Ishikawa (cell line): ENCODE results near the gene MORC4.

Source experiments
- CEBPB ChIP-seq: IDR thresholded peaks from 2 replicates; pipeline ENCODE4 v1.6.1; 2012
- EP300 ChIP-seq: IDR thresholded peaks from 2 replicates; pipeline ENCODE4 v1.6.1; 2012; ENCODE audit warnings: borderline replicate concordance
- RAD21 ChIP-seq: IDR thresholded peaks from 2 replicates; pipeline ENCODE4 v1.6.1; 2012; ENCODE audit warnings: low read depth
- TAF1 ChIP-seq: IDR thresholded peaks from 2 replicates; pipeline ENCODE4 v1.6.1; 2012; ENCODE audit warnings: low read depth, mild to moderate bottlenecking
- TF ChIP-seq, protein P1 (sequence below): IDR thresholded peaks from 2 replicates; pipeline ENCODE4 v1.6.1; 2012; ENCODE audit warnings: low read depth, mild to moderate bottlenecking

DNA sequence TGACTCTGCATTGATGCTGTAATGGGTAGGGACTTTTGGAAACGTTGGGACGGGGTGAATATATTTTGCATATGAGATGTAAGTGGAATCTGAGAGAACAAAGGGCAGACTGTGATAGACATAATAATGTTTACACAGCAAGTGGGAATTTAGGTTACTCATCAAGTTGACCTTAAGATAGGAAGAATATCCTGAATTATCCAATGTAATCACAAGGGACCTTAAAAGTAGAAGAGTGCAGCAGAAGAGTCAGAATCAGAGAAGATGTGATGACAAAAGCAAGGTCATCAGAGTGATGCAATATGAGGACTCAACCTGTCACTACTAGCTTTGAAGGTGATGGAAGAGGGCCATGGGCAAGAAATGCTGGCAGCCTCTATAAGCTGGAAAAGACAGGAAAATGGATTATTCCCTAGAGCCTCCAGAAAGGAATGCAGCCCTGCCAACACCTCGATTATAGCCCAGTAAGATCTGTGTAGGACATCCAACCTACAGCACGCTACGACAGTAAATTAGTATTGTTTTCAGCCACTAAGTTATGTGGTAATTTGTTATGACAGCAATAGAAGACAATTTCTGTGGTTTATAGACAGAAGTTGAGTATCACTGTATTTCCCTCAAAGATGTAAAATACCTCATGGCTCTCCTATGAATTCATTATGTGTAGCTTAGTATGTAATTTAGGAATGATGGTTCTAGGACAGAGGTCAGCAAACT, 26.4 kb downstream of the MORC4 start:
- TF ChIP-seq CEBPB = no peak
- TF ChIP-seq, protein P1, sequence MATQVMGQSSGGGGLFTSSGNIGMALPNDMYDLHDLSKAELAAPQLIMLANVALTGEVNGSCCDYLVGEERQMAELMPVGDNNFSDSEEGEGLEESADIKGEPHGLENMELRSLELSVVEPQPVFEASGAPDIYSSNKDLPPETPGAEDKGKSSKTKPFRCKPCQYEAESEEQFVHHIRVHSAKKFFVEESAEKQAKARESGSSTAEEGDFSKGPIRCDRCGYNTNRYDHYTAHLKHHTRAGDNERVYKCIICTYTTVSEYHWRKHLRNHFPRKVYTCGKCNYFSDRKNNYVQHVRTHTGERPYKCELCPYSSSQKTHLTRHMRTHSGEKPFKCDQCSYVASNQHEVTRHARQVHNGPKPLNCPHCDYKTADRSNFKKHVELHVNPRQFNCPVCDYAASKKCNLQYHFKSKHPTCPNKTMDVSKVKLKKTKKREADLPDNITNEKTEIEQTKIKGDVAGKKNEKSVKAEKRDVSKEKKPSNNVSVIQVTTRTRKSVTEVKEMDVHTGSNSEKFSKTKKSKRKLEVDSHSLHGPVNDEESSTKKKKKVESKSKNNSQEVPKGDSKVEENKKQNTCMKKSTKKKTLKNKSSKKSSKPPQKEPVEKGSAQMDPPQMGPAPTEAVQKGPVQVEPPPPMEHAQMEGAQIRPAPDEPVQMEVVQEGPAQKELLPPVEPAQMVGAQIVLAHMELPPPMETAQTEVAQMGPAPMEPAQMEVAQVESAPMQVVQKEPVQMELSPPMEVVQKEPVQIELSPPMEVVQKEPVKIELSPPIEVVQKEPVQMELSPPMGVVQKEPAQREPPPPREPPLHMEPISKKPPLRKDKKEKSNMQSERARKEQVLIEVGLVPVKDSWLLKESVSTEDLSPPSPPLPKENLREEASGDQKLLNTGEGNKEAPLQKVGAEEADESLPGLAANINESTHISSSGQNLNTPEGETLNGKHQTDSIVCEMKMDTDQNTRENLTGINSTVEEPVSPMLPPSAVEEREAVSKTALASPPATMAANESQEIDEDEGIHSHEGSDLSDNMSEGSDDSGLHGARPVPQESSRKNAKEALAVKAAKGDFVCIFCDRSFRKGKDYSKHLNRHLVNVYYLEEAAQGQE = no peak
- TF ChIP-seq TAF1 = no peak
- TF ChIP-seq RAD21 = no peak
- no peak for TF ChIP-seq EP300
